A549 (cell line): ENCODE results near the gene SPC25. TPM values are rescaled to one million over a fixed set of nuclear protein-coding genes. Genes with fewer than 3 reads are reported as not detected.

ENCODE experiments used
- ATAC-seq, 2 experiments: fragments of 200-7000 bp in 1 of 2; fragments of >200 bp in 1 of 2; cut with Nextera tagmentation in 1 of 2; cut with Tn5 transposase in 1 of 2; 3 replicates each; pipeline versions ENCODE4 v1.8.0 to v1.9.1; 2018 to 2020; ENCODE audit warnings: mild to moderate bottlenecking in 1 of 2, moderate library complexity in 1 of 2
- CTCF ChIA-PET: fragments of 300-600 bp; sonication (Branson Sonifier 250); formaldehyde crosslinking; extraction: SDS; loops from one replicate; lab custom pipeline; 2021; ENCODE audit warnings: antibody characterized with exemption, inconsistent platforms; lab: Yijun Ruan, JAX
- POLR2A ChIA-PET: fragments of 350-600 bp; formaldehyde crosslinking; extraction: SDS; loops from one replicate; lab custom pipeline; 2021; ENCODE audit warnings: antibody characterized with exemption, inconsistent platforms; lab: Yijun Ruan, JAX
- DNase-seq, 2 experiments: peaks; one replicate each; pipeline versions ENCODE4 v3.0.0 to v3.0.0-alpha.2; 2011 to 2016; ENCODE audit warnings: low read depth in 1 of 2, low spot score in 1 of 2
- FAIRE-seq: peaks from 2 replicates; lab custom pipeline; 2011; peaks lifted over from hg19 to GRCh38; lab: Jason Lieb, UNC
- H3K27ac ChIP-seq, 2 experiments: fragments of >200 bp; sonication (Bioruptor Twin); formaldehyde crosslinking; 3 replicates each; pipeline ENCODE4 v1.5.1; 2016 to 2017
- H3K4me1 ChIP-seq: fragments of >200 bp; sonication (Bioruptor Twin); formaldehyde crosslinking; 3 replicates; pipeline ENCODE4 v1.6.1; 2016
- H3K4me2 ChIP-seq: fragments of >200 bp; sonication (Bioruptor Twin); formaldehyde crosslinking; 3 replicates; pipeline ENCODE4 v1.6.1; 2016
- H3K4me3 ChIP-seq: fragments of >200 bp; sonication (Bioruptor Twin); formaldehyde crosslinking; 3 replicates; pipeline ENCODE4 v1.5.1; 2016
- H3K9me3 ChIP-seq: fragments of >200 bp; sonication (Bioruptor Twin); formaldehyde crosslinking; 3 replicates; pipeline ENCODE4 v1.6.1; 2016
- ATOH8 ChIP-seq: fragments of 250-450 bp; sonication (Bioruptor Pico); IDR thresholded peaks from 2 replicates; pipeline ENCODE4 v1.5.0; 2020; ENCODE audit warnings: low read depth, mild to moderate bottlenecking, moderate library complexity
- BCL3 ChIP-seq: fragments of >200 bp; sonication (Bioruptor Twin); formaldehyde crosslinking; IDR thresholded peaks from 3 replicates; pipeline ENCODE4 v1.6.1; 2016
- CBX2 ChIP-seq: fragments of 200-600 bp; sonication (generic); IDR thresholded peaks from 2 replicates; pipeline ENCODE4 v1.6.1; 2016; ENCODE audit warnings: low read depth, mild to moderate bottlenecking, borderline replicate concordance
- CEBPB ChIP-seq, 2 experiments: fragments of >200 bp in 1 of 2; sonication (Bioruptor Twin) in 1 of 2; formaldehyde crosslinking in 1 of 2; IDR thresholded peaks; 2 replicates each; pipeline ENCODE4 v1.6.1; 2012 to 2016
- CHD4 ChIP-seq: fragments of 200-600 bp; sonication (generic); IDR thresholded peaks from 2 replicates; pipeline ENCODE4 v1.6.1; 2016; ENCODE audit warnings: antibody characterized with exemption, mild to moderate bottlenecking, borderline replicate concordance
- EHMT2 ChIP-seq: fragments of 200-600 bp; sonication (generic); IDR thresholded peaks from 2 replicates; pipeline ENCODE4 v1.6.1; 2016; ENCODE audit warnings: antibody characterized with exemption, low read depth, mild to moderate bottlenecking, moderate library complexity
- EP300 ChIP-seq, 2 experiments: fragments of >200 bp; sonication (Bioruptor Twin); formaldehyde crosslinking; IDR thresholded peaks; 2 replicates in 1 of 2; 3 replicates in 1 of 2; pipeline ENCODE4 v1.6.1; 2016 to 2017
- FOSL2 ChIP-seq, 2 experiments: fragments of 450-650 bp in 1 of 2; fragments of >200 bp in 1 of 2; sonication (Bioruptor Twin) in 1 of 2; formaldehyde crosslinking; IDR thresholded peaks; 2 replicates each; pipeline versions ENCODE4 v1.5.0 to v1.6.1; 2016 to 2020; ENCODE audit warnings: mild to moderate bottlenecking in 1 of 2, moderate library complexity in 1 of 2
- FOXS1 ChIP-seq: fragments of 250-450 bp; sonication (Bioruptor Pico); IDR thresholded peaks from 2 replicates; pipeline ENCODE4 v1.5.0; 2020; ENCODE audit warnings: mild to moderate bottlenecking, moderate library complexity
- HES2 ChIP-seq: fragments of >200 bp; sonication (Bioruptor Twin); formaldehyde crosslinking; IDR thresholded peaks from 2 replicates; pipeline ENCODE4 v1.6.1; 2016
- HOXB13 ChIP-seq: fragments of 250-450 bp; sonication (Bioruptor Pico); IDR thresholded peaks from 2 replicates; pipeline ENCODE4 v1.5.0; 2020; ENCODE audit warnings: low read depth, mild to moderate bottlenecking, moderate library complexity
- HOXB5 ChIP-seq: fragments of 250-450 bp; sonication (Bioruptor Pico); IDR thresholded peaks from 2 replicates; pipeline ENCODE4 v1.5.0; 2020; ENCODE audit warnings: mild to moderate bottlenecking, moderate library complexity
- JUN ChIP-seq, 2 experiments: fragments of >200 bp; sonication (Bioruptor Twin); formaldehyde crosslinking; IDR thresholded peaks; 2 replicates in 1 of 2; 3 replicates in 1 of 2; pipeline ENCODE4 v1.6.1; 2016 to 2017
- KDM1A ChIP-seq: fragments of 200-600 bp; sonication (generic); IDR thresholded peaks from 2 replicates; pipeline ENCODE4 v1.6.1; 2016; ENCODE audit warnings: low read depth, mild to moderate bottlenecking
- MAFK ChIP-seq: fragments of 450-650 bp; IDR thresholded peaks from 2 replicates; pipeline ENCODE4 v1.6.1; 2014; ENCODE audit not compliant: partially characterized antibody
- MYC ChIP-seq: IDR thresholded peaks from 2 replicates; pipeline ENCODE4 v1.6.1; 2012; ENCODE audit warnings: mild to moderate bottlenecking, inconsistent platforms, low read length, improper control_type of control experiment, borderline replicate concordance
- PHF8 ChIP-seq: fragments of 200-600 bp; sonication (generic); IDR thresholded peaks from 2 replicates; pipeline ENCODE4 v1.6.1; 2016; ENCODE audit warnings: low read depth, mild to moderate bottlenecking, antibody characterized with exemption, moderate library complexity, borderline replicate concordance
- POLR2A ChIP-seq: IDR thresholded peaks from 2 replicates; pipeline ENCODE4 v1.6.1; 2012; ENCODE audit warnings: mild to moderate bottlenecking, low read length
- RAD21 ChIP-seq, 2 experiments: fragments of >200 bp in 1 of 2; sonication (Bioruptor Twin) in 1 of 2; formaldehyde crosslinking in 1 of 2; IDR thresholded peaks in 1 of 2; conservative IDR thresholded peaks in 1 of 2; 2 replicates in 1 of 2; 3 replicates in 1 of 2; pipeline ENCODE4 v1.6.1; 2012 to 2018; ENCODE audit warnings: inconsistent platforms in 1 of 2
- RARB ChIP-seq: fragments of 250-450 bp; sonication (Bioruptor Pico); IDR thresholded peaks from 2 replicates; pipeline ENCODE4 v1.8.0; 2021; ENCODE audit warnings: mild to moderate bottlenecking, moderate library complexity
- REST ChIP-seq: fragments of 200-600 bp; sonication (generic); IDR thresholded peaks from 2 replicates; pipeline ENCODE4 v1.6.1; 2016; ENCODE audit warnings: antibody characterized with exemption, mild to moderate bottlenecking, moderate library complexity
- RFX5 ChIP-seq: fragments of 450-650 bp; IDR thresholded peaks from 2 replicates; pipeline ENCODE4 v1.7.1; 2014; ENCODE audit warnings: antibody characterized with exemption, mild to moderate bottlenecking, moderate library complexity
- RNF2 ChIP-seq: fragments of 200-600 bp; sonication (generic); IDR thresholded peaks from 2 replicates; pipeline ENCODE4 v1.6.1; 2016; ENCODE audit warnings: low read depth, mild to moderate bottlenecking, antibody characterized with exemption, moderate library complexity, borderline replicate concordance
- SREBF2 ChIP-seq: fragments of 450-650 bp; IDR thresholded peaks from 2 replicates; pipeline ENCODE4 v1.6.1; 2014; ENCODE audit warnings: mild to moderate bottlenecking, moderate library complexity
- TFCP2L1 ChIP-seq: fragments of 250-450 bp; sonication (Bioruptor Pico); IDR thresholded peaks from 2 replicates; pipeline ENCODE4 v1.5.0; 2021; ENCODE audit warnings: mild to moderate bottlenecking
- USF2 ChIP-seq: fragments of 450-650 bp; IDR thresholded peaks from 2 replicates; pipeline ENCODE4 v1.6.1; 2014; ENCODE audit warnings: antibody characterized with exemption
- ZC3H11A ChIP-seq: fragments of 450-650 bp; IDR thresholded peaks from 2 replicates; pipeline ENCODE4 v1.6.1; 2014; ENCODE audit warnings: antibody characterized with exemption, mild to moderate bottlenecking
- ZFP36 ChIP-seq: fragments of 450-650 bp; IDR thresholded peaks from 2 replicates; pipeline ENCODE4 v1.6.1; 2014; ENCODE audit warnings: borderline replicate concordance; ENCODE audit not compliant: partially characterized antibody
- ZNF302 ChIP-seq: fragments of 250-450 bp; sonication (Bioruptor Pico); IDR thresholded peaks from 2 replicates; pipeline ENCODE4 v1.9.0; 2021; ENCODE audit warnings: inconsistent platforms, mild to moderate bottlenecking, moderate library complexity
- ZSCAN20 ChIP-seq: fragments of 250-450 bp; sonication (Bioruptor Pico); IDR thresholded peaks from 2 replicates; pipeline ENCODE4 v1.8.0; 2022; ENCODE audit warnings: mild to moderate bottlenecking, moderate library complexity
- WGBS: methylation state at CpG from one replicate; pipeline ENCODE4 v1.1.6; 2017; ENCODE audit errors: missing lambda C conversion rate; 5-methylcytosine and 5-hydroxymethylcytosine counted together
- polyA plus RNA-seq, 4 experiments: library from polyadenylated mRNA; depleted of rRNA in 3 of 4; stranded (reverse); fragments of >200 nt; fragmentation: RNase III in 1 of 4; extraction: RNeasy Plus Mini Kit Qiagen cat#74134 plus additional on column Dnase treatment in 1 of 4; gene quantifications; 2 replicates in 3 of 4; 3 replicates in 1 of 4; pipeline ENCODE4 v1.2.3, GENCODE V29; 2011 to 2017

SPC25 gene
- polyA plus RNA-seq, 2 of the 4 experiments (the other 2 are of a cell fraction) = 23.9 to 27.8 TPM

GRCh38 chr2:168889635-168890005, 610 bp downstream of the SPC25 start:
- ChIA-PET POLR2A (no interaction called here), CTCF (no interaction called here)
- Histone ChIP-seq H3K4me1 (peaks cover 8% of the 10 kb centered on the region; the same call in 2 of the 3 replicates), H3K4me2 (peak overlapping the region; percentile 77), H3K9me3 (no peaks in the 10 kb centered on the region), H3K4me3 (peak overlapping the region; percentile 71), H3K27ac (peak overlapping the region; percentile 61 to 81; a peak in 5 of 6 replicates)
- peak; percentile 7 to 29; a peak in 3 of 6 replicates for ATAC-seq
- TF ChIP-seq KDM1A (no peak), RARB (CRISPR knock-in tag) (no peak), SREBF2 (no peak), JUN (IDR thresholded peaks at IDR 0.05) (no peak), ATOH8 (CRISPR knock-in tag) (no peak), CBX2 (no peak), HES2 (no peak), HOXB13 (CRISPR knock-in tag) (no peak), MYC (no peak), PHF8 (no peak), USF2 (no peak), CHD4 (no peak), MAFK (no peak), ZSCAN20 (CRISPR knock-in tag) (no peak), RFX5 (no peak)
- FAIRE-seq = no peak
- WGBS = 9% methylated on average over 3 of the region's 3 CpGs
- DNase-seq = no peak

GRCh38 chr2:168884975-168885374, 5.3 kb downstream of the SPC25 start:
- FAIRE-seq = no peak
- CTCF ChIA-PET = interaction anchor here (1.2 kb wide), 1 partner anchor 539 kb away, joined by 3 read pairs; no protein-coding TSS in a partner anchor
- peaks cover 8% of the 10 kb centered on the region; the same call in 2 of the 3 replicates for H3K4me1 ChIP-seq
- no peak overlapping the region for H3K27ac ChIP-seq
- TF ChIP-seq EP300 (IDR thresholded peaks at IDR 0.05) = no peak
- no peak for TF ChIP-seq ZC3H11A
- no peak for TF ChIP-seq MAFK
- no peak for TF ChIP-seq ZFP36
- TF ChIP-seq JUN (IDR thresholded peaks at IDR 0.05) = no peak
- TF ChIP-seq BCL3 = no peak
- no peak for TF ChIP-seq REST
- TF ChIP-seq RNF2 = no peak
- TF ChIP-seq FOXS1 = no peak
- no peak for TF ChIP-seq CEBPB (IDR thresholded peaks at IDR 0.05)
- TF ChIP-seq ZNF302 (CRISPR knock-in tag) = no peak
- TF ChIP-seq HOXB5 = no peak
- no peak for TF ChIP-seq RAD21 (conservative IDR thresholded peaks at IDR 0.05 in 1 of 2, IDR thresholded peaks at IDR 0.05 in 1 of 2)
- TF ChIP-seq TFCP2L1 = no peak
- no peak for TF ChIP-seq KDM1A
- TF ChIP-seq FOSL2 (IDR thresholded peaks at IDR 0.05) = no peak
- TF ChIP-seq FOSL2 (CRISPR knock-in tag; IDR thresholded peaks at IDR 0.05) = no peak
- no peak for TF ChIP-seq POLR2A
- TF ChIP-seq RFX5 = no peak
- no peak for TF ChIP-seq EHMT2
- no peak for TF ChIP-seq ATOH8 (CRISPR knock-in tag)
- DNase-seq = no peak
- H3K9me3 ChIP-seq = no peaks in the 10 kb centered on the region
- H3K4me3 ChIP-seq = no peak overlapping the region
- H3K4me2 ChIP-seq = no peak overlapping the region
- 100% methylated on average over 1 of the region's 1 CpG for WGBS
- POLR2A ChIA-PET = no interaction called here
- ATAC-seq = no peak
